Brain microvascular endothelial cell (primary cell): Measurements from ENCODE around the gene KRT83.

ENCODE experiments used
- DNase-seq: peaks from one replicate; pipeline ENCODE4 v3.0.0-alpha.2; 2020
- H3K27ac ChIP-seq: fragments of 250-450 bp; sonication (Bioruptor Pico); 2 replicates; pipeline ENCODE4 v1.5.1; 2020; ENCODE audit warnings: mild to moderate bottlenecking, moderate library complexity
- H3K27me3 ChIP-seq: fragments of 250-450 bp; sonication (Bioruptor Pico); replicated peaks from 2 replicates; pipeline ENCODE4 v1.5.1; 2020; ENCODE audit warnings: mild to moderate bottlenecking
- H3K36me3 ChIP-seq: fragments of 250-450 bp; sonication (Bioruptor Pico); replicated peaks from 2 replicates; pipeline ENCODE4 v1.5.1; 2020; ENCODE audit warnings: mild to moderate bottlenecking
- H3K4me3 ChIP-seq: 2 replicates; pipeline ENCODE4 v1.5.1; 2011; ENCODE audit warnings: low read depth, mild to moderate bottlenecking, control low read depth, low read length, moderate library complexity
- CTCF ChIP-seq: IDR thresholded peaks from 2 replicates; pipeline ENCODE4 v1.5.1; 2011; ENCODE audit warnings: low read depth, mild to moderate bottlenecking, moderate library complexity, low read length, control low read depth, inconsistent platforms; ENCODE audit errors: missing control alignments
- in situ Hi-C: cut with HindIII; loops from 2 replicates; pipeline ENCODE4 v1.10.0; 2017; ENCODE audit warnings: low sequenced_read_pairs, low pct_ligation_motif_present

Gene KRT83

GRCh38 chr12:52320784-52321400 lies at the start of gene KRT83:
KRT83 (minus strand) TSS chr12:52321398; CDS start chr12:52321335, 63 bp downstream.
- no peak for DNase-seq
- H3K27ac ChIP-seq = no peak within 1 kb of the TSS
- TF ChIP-seq CTCF = no peak

GRCh38 chr12:52369809-52370208 lies 48.6 kb upstream of the KRT83 start:
- no peak overlapping the region for H3K27ac ChIP-seq
- H3K27me3 ChIP-seq = peaks cover 2% of the 10 kb centered on the region
- no peaks in the 10 kb centered on the region for H3K36me3 ChIP-seq
- no peak overlapping the region for H3K4me3 ChIP-seq
- DNase-seq = no peak
- TF ChIP-seq CTCF = no peak
- in situ Hi-C loops = no loop called here

More at GRCh38 chr12:52320784-52321400, at the start of gene KRT83:
- in situ Hi-C loops = no loop called here
- Histone ChIP-seq H3K27me3 (peaks cover 26% of the 10 kb centered on the region), H3K4me3 (no peak within 1 kb of the TSS), H3K36me3 (no peaks in the 10 kb centered on the region)

- Histone ChIP-seq H3K36me3 (no peaks in the 10 kb centered on the region), H3K27ac (no peak overlapping the region), H3K4me3 (no peak overlapping the region), H3K27me3 (peaks cover 2% of the 10 kb centered on the region)
- no peak for TF ChIP-seq CTCF
- in situ Hi-C loops = no loop called here
- DNase-seq = peak; percentile 16
These were observed 48.0 kb upstream of the KRT83 start for GRCh38 chr12:52369211-52369610.

- no peak for DNase-seq
- no peak for TF ChIP-seq CTCF
These were observed 47.3 kb upstream of the KRT83 start for GRCh38 chr12:52368508-52368907.

GRCh38 chr12:52367876-52368275 lies 46.7 kb upstream of the KRT83 start:
- peaks cover 2% of the 10 kb centered on the region for H3K27me3 ChIP-seq
- no peak for TF ChIP-seq CTCF
- in situ Hi-C loops = no loop called here

More at GRCh38 chr12:52368508-52368907, 47.3 kb upstream of the KRT83 start:
- Histone ChIP-seq H3K36me3 (no peaks in the 10 kb centered on the region), H3K27me3 (peaks cover 2% of the 10 kb centered on the region), H3K27ac (no peak overlapping the region), H3K4me3 (no peak overlapping the region)
- in situ Hi-C loops = no loop called here

More at GRCh38 chr12:52367876-52368275, 46.7 kb upstream of the KRT83 start:
- DNase-seq = no peak
- H3K36me3 ChIP-seq = no peaks in the 10 kb centered on the region
- no peak overlapping the region for H3K4me3 ChIP-seq
- H3K27ac ChIP-seq = no peak overlapping the region
